H1 (cell line): ENCODE data around the gene SMDT1. TPM values are rescaled to one million over a fixed set of nuclear protein-coding genes. Genes with fewer than 3 reads are reported as not detected.

Experiments
- CTCF ChIA-PET: fragments of 300-600 bp; sonication (Branson Sonifier 250); formaldehyde crosslinking; loops from one replicate; lab custom pipeline; 2021; ENCODE audit not compliant: partially characterized antibody; lab: Charles Lee
- POLR2A ChIA-PET: fragments of 300-600 bp; sonication (Branson Sonifier 250); formaldehyde crosslinking; loops from one replicate; lab custom pipeline; 2021; ENCODE audit warnings: inconsistent platforms; ENCODE audit not compliant: partially characterized antibody; lab: Charles Lee
- DNase-seq, 2 experiments: peaks; one replicate each; pipeline versions ENCODE4 v3.0.0 to v3.0.0-alpha.2; 2010 to 2022; ENCODE audit warnings: low spot score in 2 of 2, low read depth in 1 of 2, mixed read lengths in 1 of 2
- FAIRE-seq: peaks from 2 replicates; lab custom pipeline; 2011; peaks lifted over from hg19 to GRCh38; lab: Jason Lieb, UNC
- H2AFZ ChIP-seq: 2 replicates; pipeline ENCODE4 v1.8.1; 2012; ENCODE audit warnings: low read length, inconsistent platforms
- H2AK5ac ChIP-seq: 2 replicates; pipeline ENCODE4 v1.6.1; 2013; ENCODE audit warnings: low read depth, low read length
- H2BK120ac ChIP-seq: replicated peaks from 2 replicates; pipeline ENCODE3; 2013; ENCODE audit warnings: low read depth, low read length, inconsistent platforms
- H2BK12ac ChIP-seq: 2 replicates; pipeline ENCODE4 v1.6.1; 2013; ENCODE audit warnings: low read depth, low read length
- H2BK15ac ChIP-seq: 2 replicates; pipeline ENCODE4 v1.6.1; 2013; ENCODE audit warnings: low read length
- H2BK20ac ChIP-seq: 2 replicates; pipeline ENCODE4 v1.6.1; 2013; ENCODE audit warnings: low read length
- H2BK5ac ChIP-seq: 2 replicates; pipeline ENCODE4 v1.6.1; 2013; ENCODE audit warnings: low read depth, low read length
- H3K14ac ChIP-seq: 2 replicates; pipeline ENCODE4 v1.6.1; 2013; ENCODE audit warnings: inconsistent platforms; ENCODE audit not compliant: insufficient read length
- H3K18ac ChIP-seq: 2 replicates; pipeline ENCODE4 v1.6.1; 2013; ENCODE audit warnings: low read length; ENCODE audit errors: extremely low read depth
- H3K23ac ChIP-seq: 2 replicates; pipeline ENCODE4 v1.6.1; 2013; ENCODE audit warnings: inconsistent platforms; ENCODE audit not compliant: insufficient read length
- H3K23me2 ChIP-seq: 2 replicates; pipeline ENCODE4 v1.6.1; 2013; ENCODE audit warnings: low read depth, low read length
- H3K27ac ChIP-seq: 2 replicates; pipeline ENCODE4 v1.6.1; 2011; ENCODE audit warnings: low read depth, low read length, inconsistent platforms
- H3K27me3 ChIP-seq, 4 experiments: replicated peaks in 1 of 4; 1 replicate in 1 of 4; 2 replicates in 3 of 4; pipeline versions ENCODE4 v1.6.1 to v1.8.1; 2011 to 2013; ENCODE audit warnings: low read length in 3 of 4, mild to moderate bottlenecking in 3 of 4, inconsistent platforms in 2 of 4, mixed read lengths in 2 of 4, moderate library complexity in 1 of 4; ENCODE audit not compliant: control insufficient read depth in 3 of 4, insufficient read depth in 3 of 4; ENCODE audit errors: extremely low read depth in 1 of 4
- H3K36me3 ChIP-seq, 4 experiments: 2 replicates each; pipeline versions ENCODE4 v1.6.1 to v1.8.1; 2011 to 2013; ENCODE audit warnings: mild to moderate bottlenecking in 4 of 4, low read length in 3 of 4, moderate library complexity in 2 of 4, control low read depth in 1 of 4, inconsistent platforms in 1 of 4; ENCODE audit not compliant: insufficient read depth in 4 of 4, control insufficient read depth in 2 of 4
- H3K4ac ChIP-seq: replicated peaks from 2 replicates; pipeline ENCODE3; 2013; ENCODE audit warnings: low read length, low read depth, mixed read lengths, inconsistent platforms; ENCODE audit not compliant: insufficient read length
- H3K4me1 ChIP-seq, 4 experiments: replicated peaks in 1 of 4; 1 replicate in 1 of 4; 2 replicates in 3 of 4; pipeline versions ENCODE4 v1.6.1 to v1.8.1; 2011 to 2013; ENCODE audit warnings: low read length in 3 of 4, inconsistent platforms in 2 of 4, mixed read lengths in 1 of 4; ENCODE audit not compliant: insufficient read depth in 4 of 4, control insufficient read depth in 3 of 4
- H3K4me2 ChIP-seq, 2 experiments: 2 replicates each; pipeline versions ENCODE4 v1.6.1 to v1.8.1; 2011 to 2013; ENCODE audit warnings: low read depth in 2 of 2, low read length in 2 of 2, control low read depth in 1 of 2, inconsistent platforms in 1 of 2, mild to moderate bottlenecking in 1 of 2; ENCODE audit not compliant: insufficient read depth in 1 of 2
- H3K4me3 ChIP-seq, 4 experiments: fragments of 200-600, 300-600 bp in 1 of 4; sonication (generic), shearing (Covaris generic), sonication (Bioruptor Twin) in 1 of 4; 2 replicates each; pipeline versions ENCODE4 v1.5.1 to v1.8.1; 2011 to 2016; ENCODE audit warnings: low read length in 4 of 4, low read depth in 3 of 4, control low read depth in 2 of 4, inconsistent platforms in 2 of 4, mild to moderate bottlenecking in 2 of 4, mixed read lengths in 1 of 4, moderate library complexity in 1 of 4; ENCODE audit not compliant: insufficient read depth in 2 of 4; ENCODE audit errors: extremely low read depth in 1 of 4
- H3K56ac ChIP-seq: replicated peaks from 2 replicates; pipeline ENCODE3; 2013; ENCODE audit warnings: low read depth, mild to moderate bottlenecking, mixed read lengths, low read length, inconsistent platforms; ENCODE audit not compliant: insufficient read length
- H3K79me1 ChIP-seq: 2 replicates; pipeline ENCODE4 v1.6.1; 2013; ENCODE audit warnings: low read depth, low read length, control low read depth
- H3K79me2 ChIP-seq, 2 experiments: 2 replicates each; pipeline versions ENCODE4 v1.6.1 to v1.8.1; 2012 to 2013; ENCODE audit warnings: low read length in 2 of 2, mild to moderate bottlenecking in 2 of 2, inconsistent platforms in 1 of 2; ENCODE audit not compliant: insufficient read depth in 2 of 2, control insufficient read depth in 1 of 2
- H3K9ac ChIP-seq, 4 experiments: replicated peaks in 1 of 4; 1 replicate in 1 of 4; 2 replicates in 3 of 4; pipeline versions ENCODE4 v1.6.1 to v1.8.1; 2011 to 2013; ENCODE audit warnings: low read depth in 3 of 4, low read length in 3 of 4, control low read depth in 2 of 4, mild to moderate bottlenecking in 2 of 4, moderate library complexity in 2 of 4, inconsistent platforms in 1 of 4; ENCODE audit errors: extremely low read depth in 1 of 4
- H3K9me3 ChIP-seq, 2 experiments: 2 replicates each; pipeline versions ENCODE4 v1.6.1 to v1.8.1; 2012 to 2013; ENCODE audit warnings: mild to moderate bottlenecking in 2 of 2, moderate library complexity in 2 of 2, control low read depth in 1 of 2, inconsistent platforms in 1 of 2, low read depth in 1 of 2, low read length in 1 of 2, mixed read lengths in 1 of 2; ENCODE audit not compliant: insufficient read depth in 2 of 2
- H4K20me1 ChIP-seq, 2 experiments: replicated peaks in 1 of 2; 2 replicates each; pipeline versions ENCODE3 to v1.8.1; 2011 to 2013; ENCODE audit warnings: inconsistent platforms in 2 of 2, low read length in 2 of 2, mild to moderate bottlenecking in 1 of 2; ENCODE audit not compliant: insufficient read depth in 2 of 2, control insufficient read depth in 1 of 2
- H4K5ac ChIP-seq: 2 replicates; pipeline ENCODE4 v1.6.1; 2013; ENCODE audit warnings: low read length, low read depth, mixed read lengths, inconsistent platforms; ENCODE audit not compliant: insufficient read length
- H4K8ac ChIP-seq: 2 replicates; pipeline ENCODE4 v1.8.0; 2013; ENCODE audit warnings: mild to moderate bottlenecking, moderate library complexity, low read length, inconsistent platforms; ENCODE audit not compliant: insufficient read depth; ENCODE audit errors: extremely low read depth
- H4K91ac ChIP-seq: replicated peaks from 2 replicates; pipeline ENCODE3; 2013; ENCODE audit warnings: low read length, mixed read lengths, inconsistent platforms; ENCODE audit not compliant: insufficient read length
- CTBP2 ChIP-seq: IDR thresholded peaks from 2 replicates; pipeline ENCODE4 v1.7.0; 2011; ENCODE audit warnings: borderline replicate concordance, mild to moderate bottlenecking, moderate library complexity, mixed read lengths, low read length; ENCODE audit not compliant: insufficient read depth, insufficient read length
- FOSL1 ChIP-seq: IDR thresholded peaks from 2 replicates; pipeline ENCODE4 v1.6.1; 2011; ENCODE audit warnings: mild to moderate bottlenecking, low read depth, low read length, moderate library complexity; ENCODE audit not compliant: insufficient read depth
- JUN ChIP-seq: IDR thresholded peaks from 2 replicates; pipeline ENCODE4 v1.6.1; 2011; ENCODE audit warnings: low read depth, mild to moderate bottlenecking, improper control_type of control experiment, low read length
- JUND ChIP-seq: IDR thresholded peaks from 2 replicates; pipeline ENCODE4 v1.6.1; 2011; ENCODE audit warnings: mild to moderate bottlenecking, improper control_type of control experiment, low read length
- KDM4A ChIP-seq: IDR thresholded peaks from one replicate; pipeline ENCODE4 v1.7.1; 2012; ENCODE audit warnings: low read depth, mild to moderate bottlenecking, moderate library complexity, low read length, inconsistent platforms; ENCODE audit not compliant: severe bottlenecking
- RFX5 ChIP-seq: IDR thresholded peaks from 2 replicates; pipeline ENCODE4 v1.6.1; 2011; ENCODE audit warnings: low read depth, low read length, improper control_type of control experiment, borderline replicate concordance
- SIN3A ChIP-seq, 2 experiments: IDR thresholded peaks in 1 of 2; conservative IDR thresholded peaks in 1 of 2; 2 replicates each; pipeline ENCODE4 v1.6.1; 2011 to 2012; ENCODE audit warnings: low read length in 2 of 2, improper control_type of control experiment in 1 of 2, low read depth in 1 of 2, mild to moderate bottlenecking in 1 of 2
- SUZ12 ChIP-seq: fragments of 200-600 bp; sonication (generic); IDR thresholded peaks from 2 replicates; pipeline ENCODE4 v1.6.1; 2012; ENCODE audit warnings: mild to moderate bottlenecking, inconsistent platforms, low read length, moderate library complexity, mixed read lengths
- TAF7 ChIP-seq: optimal IDR thresholded peaks from 2 replicates; pipeline ENCODE3; 2011; ENCODE audit warnings: low read depth, mild to moderate bottlenecking, inconsistent platforms, low read length, moderate library complexity, borderline replicate concordance
- WGBS, 2 experiments: shearing (Covaris generic) in 1 of 2; methylation state at CpG; one replicate each; pipeline versions ENCODE4 v1.1.6 to v1.1.7; 2013 to 2015; ENCODE audit warnings: low lambda C conversion rate in 2 of 2, mixed read lengths in 2 of 2, inconsistent platforms in 1 of 2, low coverage in 1 of 2, missing lambda C conversion rate in 1 of 2; ENCODE audit not compliant: insufficient replicate concordance in 2 of 2, insufficient coverage in 1 of 2, insufficient read length in 1 of 2; ENCODE audit errors: extremely low coverage in 1 of 2, missing lambda C conversion rate in 1 of 2; 5-methylcytosine and 5-hydroxymethylcytosine counted together
- polyA plus RNA-seq, 7 experiments: library from polyadenylated mRNA; depleted of rRNA in 3 of 7; stranded (reverse) in 5 of 7; unstranded in 2 of 7; fragments of >200 nt in 5 of 7; fragments of 200-250 nt in 2 of 7; gene quantifications; 1 replicate in 5 of 7; 2 replicates in 1 of 7; 4 replicates in 1 of 7; pipeline versions ENCODE4 v1.2.1 to v1.2.3, GENCODE V29; 2011 to 2013; ENCODE audit warnings: missing spikeins in 2 of 7, mixed read lengths in 2 of 7
- total RNA-seq: library from RNA; stranded (reverse); fragmentation: NEBNext Ultra II Directional; extraction: Animal tissue kit (Norgen Biotek cat#: 25700); gene quantifications from 2 replicates; pipeline ENCODE4 v1.2.1, GENCODE V29; 2021

SMDT1 gene
- total and polyA plus RNA-seq, 2 of the 8 experiments (the other 6 are each of a cell fraction or from before 2014, with no cell fraction given): 34.9 to 35.6 TPM

GRCh38 chr22:42076764-42077485 lies 2.6 kb upstream of the SMDT1 start:
- peaks cover 2 to 11% (median 9%) of the 10 kb centered on the region in 4 experiments for H3K4me1 ChIP-seq
- WGBS, 2 experiments: 91% methylated on average over 18 of the region's 20 CpGs; no CpG with 5 or more reads in 1 of the 2 experiments
- ChIA-PET CTCF (interaction anchor here (1.4 to 2.2 kb wide), 2 partner anchors 14 to 35 kb away, joined by 3 to 11 read pairs; partner anchors contain the start of gene NDUFA6), POLR2A (interaction anchor here (1.5 to 8.9 kb wide), 5 partner anchors 7 to 131 kb away, joined by 3 to 94 read pairs (median 5); partner anchors contain the start of gene NDUFA6)
- H4K20me1 ChIP-seq: no peaks in the 10 kb centered on the region
- no peak overlapping the region for H3K56ac ChIP-seq
- H3K36me3 ChIP-seq: 0 out of 8 replicates have a peak, but pooled peaks cover 0 to 3% (median under 1%) of the 10 kb centered on the region in 4 experiments
- no peak overlapping the region for H3K4me3 ChIP-seq
- H3K79me1 ChIP-seq: peaks cover 3% of the 10 kb centered on the region; the same call in 1 of the 2 replicates
- H2BK20ac ChIP-seq: no peak overlapping the region
- no peak for TF ChIP-seq RFX5
- TF ChIP-seq SIN3A (conservative IDR thresholded peaks at IDR 0.05 in 1 of 2, IDR thresholded peaks at IDR 0.05 in 1 of 2; ENCODE audit: low read depth in 1 of 2, low read length in 2 of 2): no peak
- no peak for TF ChIP-seq SUZ12
- no peak for TF ChIP-seq CTBP2
- no peak for TF ChIP-seq JUND
- no peak for TF ChIP-seq TAF7
- TF ChIP-seq FOSL1: no peak
- TF ChIP-seq JUN: no peak
- TF ChIP-seq KDM4A: no peak
- peaks cover 0 to 9% of the 10 kb centered on the region in 2 experiments; a peak in 2 of 4 replicates for H3K79me2 ChIP-seq
- no peak overlapping the region for H3K27ac ChIP-seq
- no peak overlapping the region; the same call in 1 of the 2 replicates for H2BK5ac ChIP-seq
- no peak overlapping the region for H3K18ac ChIP-seq
- H2BK15ac ChIP-seq: no peak overlapping the region
- no peak overlapping the region for H4K91ac ChIP-seq
- H2AFZ ChIP-seq: no peak overlapping the region
- DNase-seq (no peak), FAIRE-seq (no peak)
- no peak overlapping the region for H2AK5ac ChIP-seq
- no peak overlapping the region for H2BK12ac ChIP-seq
- no peak overlapping the region for H2BK120ac ChIP-seq
- peaks cover 2% of the 10 kb centered on the region for H3K23me2 ChIP-seq
- peaks cover 0 to 9% (median 4%) of the 10 kb centered on the region in 4 experiments; a peak in 2 of 7 replicates for H3K27me3 ChIP-seq
- H4K8ac ChIP-seq: no peak overlapping the region; the same call in 1 of the 2 replicates
- H4K5ac ChIP-seq: no peak overlapping the region
- no peak overlapping the region for H3K9ac ChIP-seq
- H3K9me3 ChIP-seq: no peaks in the 10 kb centered on the region
- H3K23ac ChIP-seq: no peak overlapping the region
- H3K4me2 ChIP-seq: no peak overlapping the region
- no peak overlapping the region for H3K4ac ChIP-seq
- no peak overlapping the region for H3K14ac ChIP-seq
